Retinal pigment epithelial cell (primary cell): Measurements from ENCODE around the gene TAGLN3.
A peak's percentile ranks its signal among the peaks of the same experiment; 100 is the strongest.

Experiments
- DNase-seq: peaks from one replicate; pipeline ENCODE4 v3.0.0-alpha.2; 2010; ENCODE audit warnings: low read depth
- H3K4me3 ChIP-seq: 2 replicates; pipeline ENCODE4 v1.5.1; 2011; ENCODE audit warnings: mild to moderate bottlenecking, low read length, control low read depth, moderate library complexity
- TF ChIP-seq, protein P1 (sequence below): conservative IDR thresholded peaks from 2 replicates; pipeline ENCODE4 v1.5.1; 2011; ENCODE audit warnings: low read depth, low read length, control low read depth, inconsistent platforms

TAGLN3 gene

DNA sequence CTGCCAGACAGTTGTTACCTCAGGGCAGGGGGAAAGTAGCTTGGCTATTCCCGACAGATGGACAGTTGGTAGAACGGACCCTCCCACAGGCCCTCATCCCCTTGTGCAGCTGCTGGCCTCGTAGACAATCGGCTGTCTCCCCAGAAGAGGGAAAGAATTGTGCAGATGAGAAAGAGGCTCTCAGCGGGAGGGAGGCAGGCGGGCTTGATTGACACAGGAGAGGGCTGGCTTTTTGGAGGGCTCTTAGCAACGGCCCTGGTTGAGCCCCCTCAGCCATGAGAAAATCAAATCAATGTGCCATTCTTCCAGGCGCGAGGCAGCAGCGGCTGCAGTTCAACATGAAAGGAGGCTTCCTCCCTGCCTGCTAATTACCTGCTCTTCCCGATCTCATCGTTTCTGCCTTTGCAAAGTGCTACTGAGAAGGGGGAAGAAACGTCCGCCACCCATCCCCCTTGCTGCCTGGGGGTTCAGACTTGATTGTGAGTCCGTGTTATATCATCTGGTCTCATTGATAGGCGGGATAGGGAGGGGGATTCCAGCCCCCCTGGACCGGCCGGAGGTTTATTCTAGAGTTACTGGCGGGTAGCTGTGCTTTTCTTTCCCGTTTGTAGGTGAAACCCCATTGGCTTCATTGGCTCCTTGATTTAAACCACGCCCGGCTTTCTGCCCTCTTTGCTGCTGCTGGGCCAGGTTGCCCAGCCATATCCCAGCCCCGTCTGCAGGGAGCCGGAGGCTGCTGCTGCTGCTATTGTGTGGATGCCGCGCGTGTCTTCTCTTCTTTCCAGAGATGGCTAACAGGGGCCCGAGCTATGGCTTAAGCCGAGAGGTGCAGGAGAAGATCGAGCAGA lies at the start of gene TAGLN3:
TSS of gene TAGLN3 (plus strand) at position 287 of the 848 bp plus-strand sequence. CDS start at position 788, 501 bp downstream.
- no peak for DNase-seq
- peak within 1 kb of the TSS; percentile 55 for H3K4me3 ChIP-seq
- TF ChIP-seq, protein P1, sequence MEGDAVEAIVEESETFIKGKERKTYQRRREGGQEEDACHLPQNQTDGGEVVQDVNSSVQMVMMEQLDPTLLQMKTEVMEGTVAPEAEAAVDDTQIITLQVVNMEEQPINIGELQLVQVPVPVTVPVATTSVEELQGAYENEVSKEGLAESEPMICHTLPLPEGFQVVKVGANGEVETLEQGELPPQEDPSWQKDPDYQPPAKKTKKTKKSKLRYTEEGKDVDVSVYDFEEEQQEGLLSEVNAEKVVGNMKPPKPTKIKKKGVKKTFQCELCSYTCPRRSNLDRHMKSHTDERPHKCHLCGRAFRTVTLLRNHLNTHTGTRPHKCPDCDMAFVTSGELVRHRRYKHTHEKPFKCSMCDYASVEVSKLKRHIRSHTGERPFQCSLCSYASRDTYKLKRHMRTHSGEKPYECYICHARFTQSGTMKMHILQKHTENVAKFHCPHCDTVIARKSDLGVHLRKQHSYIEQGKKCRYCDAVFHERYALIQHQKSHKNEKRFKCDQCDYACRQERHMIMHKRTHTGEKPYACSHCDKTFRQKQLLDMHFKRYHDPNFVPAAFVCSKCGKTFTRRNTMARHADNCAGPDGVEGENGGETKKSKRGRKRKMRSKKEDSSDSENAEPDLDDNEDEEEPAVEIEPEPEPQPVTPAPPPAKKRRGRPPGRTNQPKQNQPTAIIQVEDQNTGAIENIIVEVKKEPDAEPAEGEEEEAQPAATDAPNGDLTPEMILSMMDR = no peak

DNA sequence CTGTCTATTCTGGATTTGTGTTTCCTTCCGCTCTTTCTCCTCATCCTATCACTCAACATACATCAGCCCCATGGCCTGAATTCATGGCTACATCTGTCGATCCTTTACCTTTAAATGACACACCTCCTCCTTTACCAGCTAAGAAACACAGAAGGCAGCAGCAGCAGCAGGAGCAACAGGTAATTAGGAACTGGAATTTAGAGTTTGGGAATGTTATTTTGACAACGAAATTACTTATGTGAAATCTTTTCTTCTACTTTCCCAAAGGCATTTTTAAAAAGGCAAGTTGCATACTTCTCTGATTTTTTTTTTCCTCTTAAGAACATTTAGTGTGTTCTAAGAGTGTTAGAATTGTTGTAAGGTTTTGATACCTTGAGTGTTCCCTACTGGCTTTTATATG lies 49.0 kb upstream of the TAGLN3 start:
- DNase-seq = no peak
- TF ChIP-seq, protein P1 = no peak
- H3K4me3 ChIP-seq = no peak overlapping the region

DNA sequence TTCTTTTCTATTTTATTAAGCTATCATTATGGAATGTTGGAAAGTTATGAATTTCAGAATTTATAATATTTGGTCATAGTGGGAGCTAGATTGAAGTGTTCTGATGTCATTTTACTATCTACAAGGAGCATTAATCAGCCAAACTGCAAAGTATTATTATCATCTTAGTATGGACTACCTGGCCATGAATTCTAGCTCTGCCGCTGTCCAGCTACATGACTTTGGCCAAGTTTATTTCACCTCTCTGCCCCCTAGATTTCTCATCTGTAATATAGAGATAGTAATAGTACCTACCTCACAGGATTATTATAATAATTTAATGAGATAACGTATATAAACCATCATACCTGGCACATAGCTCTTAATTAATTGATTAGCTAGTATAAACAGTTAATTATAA lies 47.7 kb upstream of the TAGLN3 start:
- no peak for DNase-seq
- TF ChIP-seq, protein P1 = no peak
- H3K4me3 ChIP-seq = no peak overlapping the region

DNA sequence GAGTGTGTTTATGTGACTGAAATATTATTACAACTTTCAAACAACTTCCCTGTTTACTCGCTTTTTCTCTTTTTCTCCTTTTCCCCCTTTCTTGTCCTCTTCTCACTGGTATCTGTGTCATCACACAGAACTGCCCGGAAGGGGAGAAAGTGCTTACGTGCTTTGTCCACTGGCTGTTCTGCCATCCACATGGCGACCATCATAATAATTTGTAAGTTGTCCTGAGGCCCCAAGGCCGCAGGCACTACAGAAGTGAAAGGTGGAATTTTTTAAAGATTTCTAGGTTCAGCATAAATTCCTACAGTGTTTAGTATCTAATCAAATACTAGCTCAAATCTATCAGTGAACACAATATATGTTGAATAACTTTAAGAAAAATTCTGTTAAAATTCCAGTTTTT lies 46.6 kb upstream of the TAGLN3 start:
- no peak for DNase-seq
- H3K4me3 ChIP-seq = no peak overlapping the region
- TF ChIP-seq, protein P1 = no peak

DNA sequence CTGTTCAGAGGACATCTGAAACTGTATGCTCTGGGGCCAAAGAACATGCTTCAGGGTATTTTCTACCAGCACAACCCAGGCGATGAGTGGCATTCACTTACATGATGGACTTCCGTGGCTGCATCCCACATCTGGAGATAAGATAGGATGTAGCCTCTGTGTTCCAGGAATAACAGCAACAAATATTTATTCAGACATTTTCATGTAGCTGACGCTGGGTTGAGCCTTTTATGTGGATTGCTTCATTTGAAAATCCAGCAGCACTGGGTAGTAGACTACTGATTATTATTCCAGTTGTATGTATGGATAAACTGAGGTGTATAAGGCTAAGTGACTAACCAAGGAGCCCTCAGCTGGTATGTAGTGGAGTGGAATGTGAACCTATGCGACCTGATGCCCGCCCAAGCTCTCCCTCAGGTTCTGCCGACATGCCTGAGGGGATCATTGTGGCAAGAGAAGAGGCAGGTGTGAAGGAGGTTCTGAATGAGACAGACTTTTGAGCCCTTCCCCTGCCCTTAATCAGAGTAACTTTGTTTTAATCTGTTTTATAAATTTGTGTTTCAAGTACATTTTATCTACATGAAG lies 45.8 kb upstream of the TAGLN3 start:
- TF ChIP-seq, protein P1 = no peak
- DNase-seq = no peak
- H3K4me3 ChIP-seq = no peak overlapping the region

DNA sequence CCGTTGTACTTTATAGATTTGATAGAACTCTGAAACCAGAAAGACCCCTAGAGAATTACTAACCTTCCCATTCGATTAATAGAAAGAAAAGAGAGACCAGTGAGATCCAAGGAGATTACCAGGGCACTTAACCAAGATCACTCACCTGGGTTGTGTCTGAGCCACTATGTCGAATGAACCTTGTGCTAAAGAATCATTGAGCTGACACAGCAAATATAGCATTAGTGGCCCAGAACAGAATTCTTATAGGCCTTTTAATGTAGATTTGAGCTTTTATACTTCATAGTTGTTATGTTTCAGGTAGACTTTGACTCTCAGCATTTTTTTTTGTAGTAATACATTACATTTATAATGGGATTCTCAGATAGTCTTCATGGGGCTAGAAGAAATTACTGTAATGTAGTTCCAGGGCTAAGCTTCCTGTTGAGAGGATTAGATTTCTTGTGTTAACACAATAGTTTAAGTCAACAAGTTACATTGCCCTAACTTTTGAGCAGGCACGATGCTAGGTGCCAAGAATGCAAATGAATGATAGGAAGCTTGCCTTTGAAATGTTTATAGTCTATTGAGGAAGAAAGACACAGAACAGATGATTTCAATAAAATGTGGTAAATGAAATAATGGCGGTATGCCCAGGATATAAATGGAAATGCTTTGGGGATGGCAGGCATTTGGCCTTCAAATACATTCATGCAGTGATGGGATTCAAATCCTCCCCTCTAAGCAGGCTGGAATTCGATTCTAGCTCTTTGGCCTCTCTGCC lies 44.3 kb upstream of the TAGLN3 start:
- no peak for DNase-seq
- H3K4me3 ChIP-seq = no peak overlapping the region

More for the DNA sequence above, 44.3 kb upstream of the TAGLN3 start:
- TF ChIP-seq, protein P1 = no peak
